Thyroid gland (tissue), 4 donors: Measurements from ENCODE around the gene CRELD1.

Source experiments
- CTCF ChIP-seq, 6 experiments: fragments of 200-600 bp in 3 of 6; fragments of 450-650 bp in 3 of 6; sonication (generic) in 3 of 6; IDR thresholded peaks; one replicate each; pipeline ENCODE4 v1.5.1; 2016 to 2019; ENCODE audit warnings: antibody characterized with exemption in 6 of 6, mild to moderate bottlenecking in 2 of 6, inconsistent platforms in 1 of 6, moderate library complexity in 1 of 6
- POLR2A ChIP-seq, 2 donors: fragments of 450-650 bp; IDR thresholded peaks; one replicate each; pipeline ENCODE4 v1.6.1; 2017; ENCODE audit warnings: antibody characterized with exemption in 2 of 2, mild to moderate bottlenecking in 2 of 2, moderate library complexity in 1 of 2

GRCh38 chr3:9887480-9887879 is 46.2 kb upstream of the CRELD1 start:
- no peak for TF ChIP-seq CTCF (IDR thresholded peaks at IDR 0.05)
- TF ChIP-seq POLR2A (IDR thresholded peaks at IDR 0.05) = no peak
